CD4-positive, alpha-beta T cell treated with Interleukin-15 for 4 hours (primary cell): ENCODE data around the gene CDH23.

Experiments used
- DNase-seq: peaks from one replicate; pipeline ENCODE4 v3.0.0-alpha.2; 2020; ENCODE audit warnings: low spot score

CDH23 gene

DNA sequence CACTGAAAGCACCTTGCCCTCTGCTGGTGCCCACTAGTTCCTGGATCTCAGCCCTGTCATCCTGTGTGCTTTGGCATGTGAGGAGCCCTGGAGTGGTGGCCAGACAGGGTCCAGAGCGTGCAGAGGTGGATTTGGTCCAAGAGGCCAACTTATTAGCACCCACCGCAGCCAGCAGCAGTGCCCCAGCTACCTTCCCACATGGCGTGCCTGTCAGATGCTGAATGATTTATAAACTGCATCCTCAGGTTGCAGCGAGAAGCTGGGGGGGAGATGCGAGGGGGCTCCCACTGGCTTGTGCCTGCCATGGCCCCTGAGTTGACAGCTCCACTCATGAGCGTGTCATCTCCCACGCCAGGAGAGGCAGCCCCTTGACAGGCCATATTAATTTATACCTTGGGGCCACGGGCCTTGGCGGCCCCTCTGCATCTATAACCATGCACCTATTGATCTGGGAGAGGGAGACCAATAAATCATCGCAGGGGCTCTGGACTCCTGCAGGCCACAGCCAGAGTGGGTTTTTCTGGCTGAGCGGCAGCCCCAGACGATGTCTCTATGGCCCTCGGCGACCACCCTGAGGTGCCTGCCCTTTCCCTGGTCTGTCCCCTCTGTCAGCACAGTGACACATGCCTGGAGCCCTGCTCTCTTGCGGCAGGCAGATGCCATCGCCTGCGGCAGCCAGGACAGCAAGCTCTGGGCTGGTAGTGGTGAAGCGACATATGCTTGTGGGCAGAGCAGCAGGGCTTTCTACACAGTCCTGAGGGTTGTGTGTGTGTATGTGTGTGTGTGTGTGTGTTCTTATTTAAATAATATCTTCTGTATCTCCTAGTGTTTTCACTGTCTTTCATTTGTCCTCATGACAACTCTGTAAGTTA, 120.8 kb downstream of the CDH23 start:
- DNase-seq = no peak

- no peak for DNase-seq
Observed at GRCh38 chr10:71520042-71520441, 123.3 kb downstream of the CDH23 start.

GRCh38 chr10:71521504-71522441, 125.1 kb downstream of the CDH23 start:
- no peak for DNase-seq

- no peak for DNase-seq
Observed at GRCh38 chr10:71522442-71523144, 125.9 kb downstream of the CDH23 start.

GRCh38 chr10:71523756-71524155, 127.0 kb downstream of the CDH23 start:
- no peak for DNase-seq

GRCh38 chr10:71525092-71525491, 128.4 kb downstream of the CDH23 start:
- no peak for DNase-seq

DNA sequence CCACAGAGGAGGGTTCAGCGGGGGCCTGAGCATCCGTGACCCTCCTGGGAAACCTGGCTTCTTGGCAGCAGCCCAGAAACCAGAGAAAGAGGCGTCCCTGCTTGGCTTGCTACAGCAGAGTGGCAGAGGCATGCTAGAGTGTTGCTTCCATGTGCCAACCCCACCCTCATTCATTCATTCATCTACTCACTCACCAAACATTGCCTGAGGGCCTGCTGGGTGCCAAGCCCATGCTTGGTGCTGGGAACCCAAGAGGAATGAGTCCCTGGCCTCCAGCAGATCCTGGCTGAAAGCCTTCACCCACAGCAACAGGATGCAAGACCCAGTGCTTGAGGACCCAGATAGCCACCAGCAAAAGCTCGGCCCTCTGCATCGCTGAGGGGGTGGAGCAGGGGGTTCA, 129.0 kb downstream of the CDH23 start:
- DNase-seq = no peak

- DNase-seq = no peak
Observed at GRCh38 chr10:71526653-71527052, 129.9 kb downstream of the CDH23 start.

GRCh38 chr10:71527135-71527534, 130.4 kb downstream of the CDH23 start:
- no peak for DNase-seq

DNA sequence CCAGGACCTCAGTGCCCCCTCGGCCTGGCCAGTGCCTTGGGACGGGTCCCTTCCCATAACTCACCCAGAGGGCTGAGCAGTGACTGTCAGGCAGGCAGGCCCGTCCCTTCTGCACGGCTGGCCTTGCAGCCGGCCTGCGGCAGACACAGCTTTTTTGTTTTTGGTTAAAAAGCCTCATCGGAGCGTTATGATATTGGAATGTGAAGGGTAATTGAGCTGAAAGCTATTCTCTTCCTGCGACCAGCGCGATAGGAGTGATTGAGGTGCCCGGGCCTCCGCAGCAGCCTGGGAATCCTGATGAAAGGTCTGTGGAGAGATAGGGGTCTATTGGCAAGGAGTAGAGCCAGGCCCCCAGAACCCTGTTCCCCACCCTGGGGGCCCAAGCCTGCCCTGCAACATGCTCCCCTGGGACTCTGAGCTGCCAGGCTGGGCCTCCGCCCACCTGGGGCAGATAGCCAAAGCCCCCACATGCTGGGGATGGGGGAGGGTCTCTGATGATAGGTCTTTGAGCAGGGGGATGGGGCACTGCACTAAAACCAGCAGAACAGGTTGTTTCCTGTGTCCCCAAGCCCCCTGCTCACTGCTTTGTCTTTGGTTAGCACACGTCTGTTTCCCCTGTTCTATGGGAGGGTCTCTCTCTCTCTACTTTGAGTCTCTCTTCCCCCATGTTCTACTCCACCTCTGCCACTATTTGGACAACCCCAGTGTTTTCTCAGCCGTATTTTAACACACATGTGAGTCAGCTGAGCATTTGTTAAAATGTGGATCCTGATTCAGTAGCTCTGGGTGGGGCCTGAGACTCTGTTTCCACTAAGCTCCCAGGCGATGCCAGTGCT, 131.9 kb downstream of the CDH23 start:
- DNase-seq = no peak

DNA sequence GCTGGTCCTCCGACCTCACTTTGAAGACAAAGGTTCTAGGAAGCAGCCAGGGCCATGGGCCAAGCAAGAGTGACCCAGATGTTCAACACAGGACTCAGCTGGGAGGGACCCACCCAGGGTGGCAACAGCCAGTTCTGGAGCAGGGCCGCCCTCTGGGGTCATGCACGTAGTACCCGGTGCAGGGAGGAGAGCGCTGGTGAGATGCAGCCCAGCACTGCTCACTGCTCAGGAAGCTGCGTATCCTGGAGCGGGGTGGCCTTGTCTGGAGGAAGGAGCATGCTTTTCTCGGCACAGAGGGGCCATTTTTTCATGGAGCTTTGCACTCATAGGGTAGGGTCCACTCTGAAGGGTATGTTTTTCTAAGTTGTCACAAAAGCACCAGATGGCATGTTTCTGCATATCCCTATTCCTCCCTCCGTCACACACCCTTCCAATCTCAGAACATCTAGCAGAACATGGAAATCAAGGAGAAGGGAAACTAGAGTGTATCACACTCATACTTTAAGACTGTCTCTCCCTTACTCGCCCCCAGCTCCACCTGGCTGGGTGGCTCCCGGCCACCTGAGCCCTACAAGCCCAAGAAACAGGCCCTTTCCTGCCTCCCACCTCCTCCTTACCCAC, 132.6 kb downstream of the CDH23 start:
- no peak for DNase-seq

- DNase-seq = no peak
Observed at GRCh38 chr10:71530781-71531180, 134.1 kb downstream of the CDH23 start.

- no peak for DNase-seq
Observed at GRCh38 chr10:71531485-71532446, 135.0 kb downstream of the CDH23 start.

DNA sequence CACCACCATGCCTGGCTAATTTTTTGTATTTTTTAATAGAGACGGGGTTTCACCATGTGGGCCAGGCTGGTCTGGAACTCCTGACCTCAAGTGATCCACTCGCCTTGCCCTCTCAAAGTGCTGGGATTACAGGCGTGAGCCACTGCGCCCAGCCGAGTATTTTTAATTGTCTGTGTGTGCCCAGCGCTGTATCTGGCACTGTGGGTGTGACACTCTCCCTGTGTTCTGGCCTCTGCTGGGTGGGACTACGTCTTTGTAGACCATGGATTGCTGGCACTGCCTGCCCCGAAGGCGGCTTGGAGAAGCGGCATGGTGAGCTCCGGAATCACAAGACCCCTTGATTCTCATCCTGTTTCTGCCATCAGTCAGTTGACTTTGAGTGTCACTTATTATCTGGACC, 136.2 kb downstream of the CDH23 start:
- DNase-seq = no peak

DNA sequence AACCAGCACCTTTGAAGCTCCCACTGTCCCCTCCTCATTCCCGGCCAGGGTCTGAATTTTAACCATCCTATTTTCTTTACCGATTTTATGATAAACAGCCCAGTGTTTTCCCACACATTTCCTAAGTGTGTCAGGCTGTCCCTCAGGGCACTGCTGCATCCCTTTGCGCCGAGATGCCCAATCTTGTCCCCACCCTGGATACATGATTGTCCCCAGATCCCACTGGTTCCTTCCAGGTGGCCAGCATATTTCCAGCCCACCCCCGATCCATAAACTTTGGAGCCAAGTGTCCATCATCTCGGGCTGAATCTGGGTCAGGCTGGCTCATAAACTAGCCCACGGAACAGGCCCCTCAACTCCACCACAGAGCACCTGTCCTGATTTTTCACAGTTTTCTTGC, 137.2 kb downstream of the CDH23 start:
- no peak for DNase-seq

- no peak for DNase-seq
Observed at GRCh38 chr10:71534568-71535194, 138.0 kb downstream of the CDH23 start.

DNA sequence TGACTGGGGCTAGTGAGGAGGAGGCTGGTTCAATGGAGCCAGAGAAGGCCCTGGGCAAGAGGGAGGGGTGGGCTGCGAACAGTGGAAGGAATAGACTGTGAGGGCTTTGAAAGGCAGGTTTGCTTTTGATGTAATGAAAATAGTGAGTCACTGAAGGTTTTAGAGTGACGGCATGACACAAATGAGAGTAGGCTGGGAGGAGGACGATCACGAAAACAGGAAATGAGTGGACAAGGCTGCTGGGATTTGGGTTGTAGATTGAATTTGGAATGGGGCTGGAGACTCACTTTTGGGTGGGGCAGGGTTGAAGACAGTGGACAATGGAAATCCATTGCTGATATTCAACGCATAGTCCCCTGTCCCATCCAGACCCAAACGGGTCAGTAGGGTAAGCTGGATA, 139.6 kb downstream of the CDH23 start:
- no peak for DNase-seq

- DNase-seq = no peak
Observed at GRCh38 chr10:71537125-71537524, 140.4 kb downstream of the CDH23 start.

DNA sequence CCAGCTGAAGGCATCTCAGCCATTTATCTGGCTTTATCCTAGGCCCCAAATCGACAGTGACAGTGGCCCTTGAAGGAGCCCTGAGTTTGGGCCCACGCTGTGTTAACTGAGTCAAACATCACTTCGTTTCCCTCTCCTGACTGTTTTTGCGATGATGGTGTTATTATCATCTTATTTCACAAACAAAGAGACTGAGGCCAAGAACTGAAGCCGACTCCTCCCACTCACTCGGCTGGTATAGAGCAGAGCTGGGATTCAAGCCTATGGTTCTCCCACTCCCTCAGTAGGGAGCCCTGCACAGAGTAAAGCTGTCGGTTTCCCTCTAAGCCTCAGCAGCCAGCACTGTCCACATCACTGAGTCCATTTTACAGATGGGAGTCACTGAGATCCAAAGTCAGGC, 141.0 kb downstream of the CDH23 start:
- DNase-seq = no peak
